IMR-90 (cell line): ENCODE data around the gene TUBA1A. TPM values are rescaled to one million over a fixed set of nuclear protein-coding genes. Genes with fewer than 3 reads are reported as not detected.

Experiments used
- ATAC-seq: fragments of 200-7000 bp; cut with Tn5 transposase; 2 replicates; pipeline ENCODE4 v1.9.1; 2020; ENCODE audit warnings: low read depth, mild to moderate bottlenecking, moderate library complexity
- BruUV-seq: library from RNA; stranded (reverse); fragments of 400-500 nt; replicated peaks from 2 replicates; lab custom pipeline; 2021; lab: Mats Ljungman, UMichigan
- CTCF ChIA-PET: fragments of 300-600 bp; formaldehyde crosslinking; extraction: SDS; loops from one replicate; lab custom pipeline; 2021; ENCODE audit warnings: antibody characterized with exemption; lab: Yijun Ruan, JAX
- POLR2A ChIA-PET: fragments of 300-600 bp; sonication (Branson Sonifier 250); formaldehyde crosslinking; loops from one replicate; lab custom pipeline; 2022; ENCODE audit warnings: antibody characterized with exemption; ENCODE audit not compliant: unreplicated experiment; lab: Charles Lee
- DNase-seq: peaks from one replicate; pipeline ENCODE4 v3.0.0; 2013
- H2AFZ ChIP-seq: replicated peaks from 2 replicates; pipeline ENCODE3; 2013; ENCODE audit warnings: low read length, mild to moderate bottlenecking; ENCODE audit not compliant: poor library complexity
- H2AK5ac ChIP-seq: 2 replicates; pipeline ENCODE4 v1.6.1; 2013; ENCODE audit warnings: low read depth, low read length, inconsistent platforms
- H2AK9ac ChIP-seq: replicated peaks from 2 replicates; pipeline ENCODE3; 2013; ENCODE audit warnings: mild to moderate bottlenecking, low read depth, low read length, moderate library complexity; ENCODE audit not compliant: poor library complexity
- H2BK120ac ChIP-seq: 2 replicates; pipeline ENCODE4 v1.6.1; 2013; ENCODE audit warnings: low read depth, low read length, inconsistent platforms
- H2BK15ac ChIP-seq: 3 replicates; pipeline ENCODE4 v1.6.1; 2013; ENCODE audit warnings: low read depth, low read length, inconsistent platforms
- H2BK20ac ChIP-seq: 2 replicates; pipeline ENCODE4 v1.6.1; 2013; ENCODE audit warnings: low read depth, mild to moderate bottlenecking, inconsistent platforms, low read length, moderate library complexity
- H2BK5ac ChIP-seq: 2 replicates; pipeline ENCODE4 v1.6.1; 2013; ENCODE audit warnings: mild to moderate bottlenecking, low read depth, low read length, inconsistent platforms; ENCODE audit not compliant: poor library complexity, severe bottlenecking
- H3K14ac ChIP-seq: replicated peaks from 2 replicates; pipeline ENCODE4 v1.6.1; 2013; ENCODE audit warnings: low read depth, low read length, inconsistent platforms
- H3K18ac ChIP-seq: 2 replicates; pipeline ENCODE4 v1.6.1; 2013; ENCODE audit warnings: low read depth, low read length, control low read depth
- H3K23ac ChIP-seq: 2 replicates; pipeline ENCODE4 v1.6.1; 2013; ENCODE audit warnings: low read depth, low read length, inconsistent platforms
- H3K27ac ChIP-seq: 2 replicates; pipeline ENCODE4 v1.5.1; 2013; ENCODE audit warnings: mild to moderate bottlenecking, control low read depth, low read length; ENCODE audit not compliant: insufficient read depth
- H3K27me3 ChIP-seq: 2 replicates; pipeline ENCODE4 v1.6.1; 2013; ENCODE audit warnings: low read length; ENCODE audit not compliant: control insufficient read depth, insufficient read depth
- H3K36me3 ChIP-seq: 2 replicates; pipeline ENCODE4 v1.6.1; 2013; ENCODE audit warnings: low read length, mixed read lengths; ENCODE audit not compliant: control insufficient read depth, insufficient read depth
- H3K4ac ChIP-seq: 2 replicates; pipeline ENCODE4 v1.6.1; 2013; ENCODE audit warnings: low read depth, low read length, inconsistent platforms
- H3K4me1 ChIP-seq: 2 replicates; pipeline ENCODE4 v1.6.1; 2013; ENCODE audit warnings: low read length, mixed read lengths; ENCODE audit not compliant: control insufficient read depth, insufficient read depth
- H3K4me2 ChIP-seq: 2 replicates; pipeline ENCODE4 v1.6.1; 2013; ENCODE audit warnings: low read depth, mild to moderate bottlenecking, control low read depth, low read length, moderate library complexity
- H3K4me3 ChIP-seq: 2 replicates; pipeline ENCODE4 v1.5.1; 2013; ENCODE audit warnings: low read depth, mild to moderate bottlenecking, control low read depth, low read length, moderate library complexity; ENCODE audit not compliant: insufficient read depth
- H3K56ac ChIP-seq: 2 replicates; pipeline ENCODE4 v1.6.1; 2013; ENCODE audit warnings: low read length, inconsistent platforms; ENCODE audit not compliant: insufficient read depth; ENCODE audit errors: extremely low read depth
- H3K79me1 ChIP-seq, 2 experiments: 2 replicates each; pipeline ENCODE4 v1.6.1; 2013; ENCODE audit warnings: low read length in 2 of 2, inconsistent platforms in 1 of 2, low read depth in 1 of 2
- H3K9ac ChIP-seq: 2 replicates; pipeline ENCODE4 v1.6.1; 2013; ENCODE audit warnings: low read depth, low read length, control low read depth
- H3K9me1 ChIP-seq: 2 replicates; pipeline ENCODE4 v1.6.1; 2013; ENCODE audit warnings: low read length, inconsistent platforms; ENCODE audit not compliant: insufficient read depth
- H3K9me3 ChIP-seq: 2 replicates; pipeline ENCODE4 v1.6.1; 2013; ENCODE audit warnings: low read length; ENCODE audit not compliant: control insufficient read depth, insufficient read depth
- H4K20me1 ChIP-seq: 2 replicates; pipeline ENCODE4 v1.6.1; 2013; ENCODE audit warnings: low read length, inconsistent platforms; ENCODE audit not compliant: insufficient read depth
- H4K5ac ChIP-seq: 2 replicates; pipeline ENCODE4 v1.6.1; 2013; ENCODE audit warnings: mild to moderate bottlenecking, low read depth, low read length, control low read depth
- H4K8ac ChIP-seq, 2 experiments: 2 replicates each; pipeline ENCODE4 v1.6.1; 2013; ENCODE audit warnings: low read depth in 2 of 2, low read length in 2 of 2, control low read depth in 1 of 2, inconsistent platforms in 1 of 2
- H4K91ac ChIP-seq: 2 replicates; pipeline ENCODE4 v1.6.1; 2013; ENCODE audit warnings: low read depth, low read length, inconsistent platforms; ENCODE audit not compliant: insufficient read depth
- CEBPB ChIP-seq: IDR thresholded peaks from 2 replicates; pipeline ENCODE4 v1.6.1; 2012; ENCODE audit warnings: low read depth, low read length, improper control_type of control experiment
- CHD1 ChIP-seq: IDR thresholded peaks from 2 replicates; pipeline ENCODE4 v1.6.1; 2012; ENCODE audit warnings: low read depth, low read length, improper control_type of control experiment
- ELK1 ChIP-seq: fragments of 150-350 bp; IDR thresholded peaks from 2 replicates; pipeline ENCODE4 v1.6.1; 2016; ENCODE audit warnings: low read depth, mild to moderate bottlenecking, low read length, moderate library complexity, borderline replicate concordance
- FOS ChIP-seq: fragments of 150-350 bp; IDR thresholded peaks from 2 replicates; pipeline ENCODE4 v1.6.1; 2016; ENCODE audit warnings: low read depth, low read length
- MAZ ChIP-seq: IDR thresholded peaks from 2 replicates; pipeline ENCODE4 v1.6.1; 2012; ENCODE audit warnings: low read depth, mild to moderate bottlenecking, low read length, improper control_type of control experiment, moderate library complexity, borderline replicate concordance
- MXI1 ChIP-seq: IDR thresholded peaks from 2 replicates; pipeline ENCODE4 v1.6.1; 2012; ENCODE audit warnings: low read depth, mild to moderate bottlenecking, low read length, moderate library complexity, borderline replicate concordance
- NFE2L2 ChIP-seq: fragments of 150-350 bp; IDR thresholded peaks from 2 replicates; pipeline ENCODE4 v1.6.1; 2016; ENCODE audit warnings: low read depth, mild to moderate bottlenecking, low read length
- RAD21 ChIP-seq: IDR thresholded peaks from 2 replicates; pipeline ENCODE4 v1.6.1; 2012; ENCODE audit warnings: low read length, improper control_type of control experiment
- SMC3 ChIP-seq: fragments of 150-350 bp; IDR thresholded peaks from 2 replicates; pipeline ENCODE4 v1.6.1; 2016; ENCODE audit warnings: low read depth, mild to moderate bottlenecking, antibody characterized with exemption, low read length, moderate library complexity
- USF2 ChIP-seq: fragments of 150-350 bp; IDR thresholded peaks from 2 replicates; pipeline ENCODE4 v1.6.1; 2017; ENCODE audit warnings: mild to moderate bottlenecking, antibody characterized with exemption, low read length, low read depth
- WGBS, 2 experiments: methylation state at CpG; one replicate each; pipeline versions ENCODE4 v1.1.5 to v1.1.7; 2013; ENCODE audit warnings: missing lambda C conversion rate in 2 of 2; ENCODE audit not compliant: insufficient read length in 1 of 2; ENCODE audit errors: extremely low coverage in 2 of 2; 5-methylcytosine and 5-hydroxymethylcytosine counted together
- dilution Hi-C: fragments of 300-500 bp; cut with HindIII; formaldehyde crosslinking; loops from one replicate; pipeline ENCODE4 v1.14.3; 2018; ENCODE audit warnings: low sequenced_read_pairs; ENCODE audit not compliant: unreplicated experiment
- in situ Hi-C: fragments of 300-500 bp; cut with MboI; formaldehyde crosslinking; loops from 3 replicates; pipeline ENCODE4 v1.14.3; 2019; ENCODE audit warnings: low sequenced_read_pairs, inconsistent platforms, mixed read lengths
- intact Hi-C: fragments of 100-400 bp; cut with micrococcal nuclease; formaldehyde crosslinking; loops from 2 replicates; pipeline ENCODE4 v1.10.0; 2022
- polyA plus RNA-seq, 3 experiments: library from polyadenylated mRNA; depleted of rRNA; stranded (reverse); fragments of >200 nt; gene quantifications; 2 replicates each; pipeline ENCODE4 v1.2.3, GENCODE V29; 2012; ENCODE audit warnings: low replicate concordance in 1 of 3
- total RNA-seq: library from RNA; depleted of rRNA; stranded (reverse); fragments of >200 nt; gene quantifications from 2 replicates; pipeline ENCODE4 v1.2.3, GENCODE V29; 2012

Gene TUBA1A
- total and polyA plus RNA-seq, 2 of the 4 experiments (the other 2 are of a cell fraction): 2,105 to 2,832 TPM

DNA sequence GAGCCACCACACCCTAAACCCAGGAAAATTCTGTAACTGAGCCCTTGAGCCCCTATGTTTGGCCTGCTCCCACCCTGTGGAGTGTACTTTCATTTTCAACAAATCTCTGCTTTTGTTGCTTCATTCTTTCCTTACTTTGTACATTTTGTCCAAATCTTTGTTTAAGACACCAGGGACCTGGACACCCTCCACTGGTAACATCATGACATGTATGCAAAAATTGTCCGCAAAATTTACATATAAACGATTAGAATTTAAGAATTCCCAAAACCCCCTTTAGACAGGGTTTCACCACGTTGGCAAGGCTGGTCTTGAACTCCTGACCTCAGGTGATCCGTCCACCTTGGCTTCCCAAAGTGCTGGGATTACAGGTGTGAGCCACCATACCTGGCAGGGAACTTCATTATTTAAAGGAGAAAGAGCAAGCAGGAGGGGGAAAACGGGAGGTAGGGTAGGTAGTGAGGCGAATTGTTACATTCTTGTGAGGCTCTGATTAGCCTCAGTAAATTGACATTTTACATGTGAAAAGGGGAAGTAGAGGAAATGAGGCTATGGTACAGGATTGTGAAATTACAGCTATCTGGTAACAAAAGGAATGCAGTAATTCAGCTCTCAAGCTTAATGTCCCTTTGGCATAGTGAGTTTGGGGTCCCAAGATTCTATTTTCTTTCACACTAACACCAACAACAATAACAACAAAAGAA lies 27.6 kb downstream of the TUBA1A start:
- no CpG with 5 or more reads among the region's 6 CpGs for WGBS, 2 experiments
- Histone ChIP-seq H3K18ac (no peak overlapping the region), H3K4me1 (no peaks in the 10 kb centered on the region), H3K27ac (no peak overlapping the region), H2BK15ac (no peak overlapping the region), H4K5ac (no peak overlapping the region), H3K9ac (no peak overlapping the region), H2BK120ac (no peak overlapping the region), H2AK5ac (no peak overlapping the region), H3K4ac (no peak overlapping the region), H2BK20ac (no peak overlapping the region), H4K20me1 (no peaks in the 10 kb centered on the region), H3K27me3 (no peaks in the 10 kb centered on the region), H3K79me1 (no peaks in the 10 kb centered on the region; a peak in 1 of 4 replicates), H2AK9ac (no peak overlapping the region), H3K9me1 (0 out of 2 replicates have a peak, but pooled peaks cover 3% of the 10 kb centered on the region), H3K4me3 (no peak overlapping the region), H3K4me2 (no peak overlapping the region), H4K91ac (no peak overlapping the region), H2BK5ac (no peak overlapping the region), H2AFZ (no peak overlapping the region), H3K9me3 (no peaks in the 10 kb centered on the region), H3K56ac (no peak overlapping the region), H3K23ac (no peak overlapping the region), H3K36me3 (no peaks in the 10 kb centered on the region), H4K8ac (no peak overlapping the region), H3K14ac (no peak overlapping the region)
- POLR2A ChIA-PET: no interaction called here
- DNase-seq: no peak
- BruUV-seq: no TSS peak
- ATAC-seq: no peak
- dilution Hi-C loops (no loop called here), in situ Hi-C loops (no loop called here), intact Hi-C loops (no loop called here)
- CTCF ChIA-PET: no interaction called here
- TF ChIP-seq CHD1: no peak
- no peak for TF ChIP-seq RAD21
- TF ChIP-seq ELK1: no peak
- no peak for TF ChIP-seq FOS
- no peak for TF ChIP-seq MXI1
- no peak for TF ChIP-seq NFE2L2
- TF ChIP-seq MAZ: no peak
- TF ChIP-seq USF2: no peak
- no peak for TF ChIP-seq CEBPB
- no peak for TF ChIP-seq SMC3
